ENCODE results near the gene SDCBP2. TPM values are rescaled to one million over a fixed set of nuclear protein-coding genes. Genes with fewer than 3 reads are reported as not detected.

The SDCBP2 gene
- total and polyA plus RNA-seq, 2 of the 8 experiments (the other 6 are each of a cell fraction or from before 2014, with no cell fraction given) = 4.2 to 6.7 TPM

- no peak for TF ChIP-seq CHD7 (IDR thresholded peaks at IDR 0.05; ENCODE audit: insufficient replicate concordance, low read length)
- TF ChIP-seq SP4 (IDR thresholded peaks at IDR 0.05; ENCODE audit: low read length) = no peak
- TF ChIP-seq KDM1A (IDR thresholded peaks at IDR 0.05; ENCODE audit: borderline replicate concordance, low read length) = no peak
- no peak for TF ChIP-seq RAD21 (IDR thresholded peaks at IDR 0.05 in 1 of 2, conservative IDR thresholded peaks at IDR 0.05 in 1 of 2; ENCODE audit: low read depth in 2 of 2, low read length in 2 of 2)
- TF ChIP-seq YY1 (IDR thresholded peaks at IDR 0.05; ENCODE audit: low read depth, low read length) = no peak
- TF ChIP-seq RNF2 (IDR thresholded peaks at IDR 0.05; ENCODE audit: borderline replicate concordance, low read depth, low read length, missing control alignments, poor library complexity, severe bottlenecking) = no peak
- no peak for TF ChIP-seq SIN3A (conservative IDR thresholded peaks at IDR 0.05 in 1 of 2, IDR thresholded peaks at IDR 0.05 in 1 of 2; ENCODE audit: low read depth in 1 of 2, low read length in 2 of 2)
- TF ChIP-seq TCF12 (IDR thresholded peaks at IDR 0.05; ENCODE audit: low read depth, low read length) = no peak
Observed at GRCh38 chr20:1282966-1283365, 46.0 kb downstream of the SDCBP2 start (continued).

All from H1 (cell line).